GM18498 (cell line): Measurements from ENCODE around the gene PRSS2.

Experiments
- ATAC-seq: cut with Tn5 transposase; IDR thresholded peaks from one replicate; pipeline ENCODE4 v1.9.1; 2021; ENCODE audit warnings: mild to moderate bottlenecking, moderate library complexity; ENCODE audit not compliant: unreplicated experiment

Gene PRSS2

DNA sequence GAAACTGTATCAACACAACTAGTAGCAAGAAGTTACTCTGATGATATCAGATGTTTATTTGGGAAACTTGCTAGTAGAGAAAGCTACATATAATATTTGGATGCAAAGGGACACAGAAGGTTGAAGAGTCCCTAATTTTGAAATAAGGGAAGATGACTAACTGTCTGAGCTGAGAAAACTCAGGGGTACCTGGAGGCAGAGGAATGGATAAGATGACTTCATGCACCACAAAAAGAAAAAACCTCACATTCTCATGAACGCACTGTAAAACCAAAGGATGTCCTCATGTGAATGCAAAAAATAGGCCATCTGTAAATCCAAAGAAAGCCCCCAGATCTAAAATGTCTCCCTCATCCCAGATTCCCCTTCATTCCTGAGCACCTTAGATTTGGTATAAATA lies 29.3 kb downstream of the PRSS2 start:
- no peak for ATAC-seq

GRCh38 chr7:142800699-142801260 lies 30.0 kb downstream of the PRSS2 start:
- no peak for ATAC-seq

DNA sequence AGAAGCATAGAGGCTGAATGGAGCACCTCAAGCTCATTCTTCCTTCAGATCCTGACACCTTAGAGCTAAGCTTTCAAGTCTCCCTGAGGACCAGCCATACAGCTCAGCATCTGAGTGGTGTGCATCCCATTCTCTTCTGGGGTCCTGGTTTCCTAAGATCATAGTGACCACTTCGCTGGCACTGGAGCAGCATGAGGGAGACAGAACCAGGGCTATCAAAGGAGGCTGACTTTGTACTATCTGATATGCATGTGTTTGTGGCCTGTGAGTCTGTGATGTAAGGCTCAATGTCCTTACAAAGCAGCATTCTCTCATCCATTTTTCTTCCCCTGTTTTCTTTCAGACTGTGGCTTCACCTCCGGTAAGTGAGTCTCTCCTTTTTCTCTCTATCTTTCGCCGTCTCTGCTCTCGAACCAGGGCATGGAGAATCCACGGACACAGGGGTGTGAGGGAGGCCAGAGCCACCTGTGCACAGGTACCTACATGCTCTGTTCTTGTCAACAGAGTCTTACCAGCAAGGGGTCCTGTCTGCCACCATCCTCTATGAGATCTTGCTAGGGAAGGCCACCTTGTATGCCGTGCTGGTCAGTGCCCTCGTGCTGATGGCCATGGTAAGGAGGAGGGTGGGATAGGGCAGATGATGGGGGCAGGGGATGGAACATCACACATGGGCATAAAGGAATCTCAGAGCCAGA lies 31.0 kb downstream of the PRSS2 start:
- ATAC-seq: no peak

- no peak for ATAC-seq
Measured at GRCh38 chr7:142802301-142802700, 31.5 kb downstream of the PRSS2 start.

DNA sequence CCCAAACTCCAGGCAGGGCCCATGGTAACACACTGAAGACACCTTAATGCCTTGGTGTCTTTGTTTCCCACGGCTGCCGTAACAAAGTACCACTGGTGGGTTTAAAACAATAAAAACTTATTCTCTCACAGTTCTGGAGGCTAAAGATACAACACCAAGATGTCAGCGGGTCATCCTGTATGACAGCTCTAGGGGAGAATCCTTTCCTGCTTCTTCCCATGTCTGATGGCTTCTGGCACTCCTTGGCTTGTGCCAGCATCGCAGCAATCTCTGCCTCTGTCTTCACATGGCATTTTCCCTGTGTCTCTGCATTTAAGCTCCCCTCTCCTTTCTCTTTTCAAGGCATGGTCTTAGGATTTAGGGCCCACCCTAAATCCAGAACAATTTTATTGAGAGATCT lies 33.1 kb downstream of the PRSS2 start:
- ATAC-seq: no peak

DNA sequence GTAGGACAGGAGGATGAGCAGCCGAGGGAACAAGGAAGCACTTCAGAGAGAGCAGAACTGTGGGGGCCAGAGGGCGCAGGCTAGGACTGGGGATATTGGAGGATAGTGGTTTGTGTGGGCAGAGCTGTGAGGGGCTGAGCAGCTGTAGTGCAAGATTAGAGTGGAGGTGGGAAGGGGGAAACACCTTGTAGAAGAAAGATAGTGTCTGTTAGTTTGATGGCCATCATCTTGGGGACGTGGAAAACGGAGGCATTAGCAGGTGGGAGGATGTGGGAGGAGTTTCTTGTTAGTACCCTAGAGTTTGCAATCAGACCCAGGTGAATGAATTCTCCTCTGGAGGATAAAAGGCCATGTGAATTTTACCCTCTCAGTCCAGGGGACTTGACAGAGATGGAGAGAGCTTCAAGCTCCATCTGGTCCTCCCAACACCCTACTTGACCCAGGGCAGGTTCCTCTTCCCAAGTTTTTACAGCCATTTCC lies 34.0 kb downstream of the PRSS2 start:
- ATAC-seq: no peak

DNA sequence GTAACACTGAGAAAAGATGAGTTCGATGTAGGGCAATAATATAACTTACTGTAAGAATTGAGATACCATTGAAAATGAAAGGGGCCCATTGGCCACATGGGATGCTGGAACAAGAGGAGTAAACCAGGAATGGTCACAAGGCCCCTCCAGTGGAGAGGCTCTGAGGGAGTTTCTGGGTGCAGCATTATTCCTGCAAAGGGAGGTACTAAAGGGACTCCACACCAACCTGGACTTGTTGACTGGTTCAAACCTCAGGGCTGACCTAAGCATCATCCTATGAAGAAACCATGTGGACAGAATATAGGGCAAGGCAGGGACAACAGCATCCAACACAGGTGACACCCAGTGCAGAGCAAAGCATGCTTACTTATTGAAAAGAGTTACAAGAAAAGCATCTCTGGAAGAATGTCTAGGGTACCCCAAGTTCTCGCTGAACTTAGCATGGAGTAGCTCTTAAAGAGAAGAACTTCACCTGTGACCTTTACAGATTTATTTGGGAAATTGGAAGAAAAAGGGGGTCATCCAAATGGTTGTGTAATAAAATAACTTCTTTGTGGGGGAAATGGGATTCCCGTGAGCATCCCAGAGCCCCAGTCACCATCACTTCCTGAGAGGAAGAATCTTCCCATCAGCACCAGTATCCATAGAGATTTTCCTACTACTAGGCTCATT lies 34.7 kb downstream of the PRSS2 start:
- no peak for ATAC-seq

DNA sequence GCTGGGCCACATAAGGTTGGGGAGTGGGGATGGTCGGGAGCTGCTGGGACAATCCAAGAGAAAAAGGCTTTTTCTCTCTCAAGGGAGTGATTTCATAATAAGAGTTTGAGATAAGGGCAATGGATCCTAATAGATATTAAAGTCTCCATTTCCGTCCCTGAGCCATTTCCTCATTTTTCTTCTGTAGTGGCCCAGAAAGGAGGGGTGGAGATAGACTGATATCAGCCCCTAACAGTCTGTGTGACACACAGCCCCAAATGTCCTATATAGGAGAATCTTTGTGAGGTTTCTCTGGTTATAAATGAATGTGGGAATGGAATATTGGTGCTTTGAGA lies 35.2 kb downstream of the PRSS2 start:
- no peak for ATAC-seq

DNA sequence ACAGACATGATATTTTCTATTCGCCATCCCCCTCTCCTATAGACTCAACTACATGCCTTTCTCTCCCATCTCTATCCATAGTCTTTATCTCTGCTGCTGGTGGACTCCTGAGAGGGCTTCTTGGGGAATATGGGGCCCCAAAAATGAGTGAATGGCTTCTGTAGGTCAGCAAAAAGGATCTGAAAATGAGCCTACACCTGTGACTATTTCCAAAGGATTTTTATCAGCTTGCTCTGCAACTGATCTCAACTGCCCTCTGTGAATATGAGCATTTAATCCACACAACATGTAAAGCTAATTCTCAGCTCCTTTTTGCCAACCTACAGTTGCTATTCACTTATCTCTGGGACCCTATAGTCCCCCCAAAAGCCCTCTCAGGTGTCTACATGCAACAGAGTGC lies 36.2 kb downstream of the PRSS2 start:
- no peak for ATAC-seq

DNA sequence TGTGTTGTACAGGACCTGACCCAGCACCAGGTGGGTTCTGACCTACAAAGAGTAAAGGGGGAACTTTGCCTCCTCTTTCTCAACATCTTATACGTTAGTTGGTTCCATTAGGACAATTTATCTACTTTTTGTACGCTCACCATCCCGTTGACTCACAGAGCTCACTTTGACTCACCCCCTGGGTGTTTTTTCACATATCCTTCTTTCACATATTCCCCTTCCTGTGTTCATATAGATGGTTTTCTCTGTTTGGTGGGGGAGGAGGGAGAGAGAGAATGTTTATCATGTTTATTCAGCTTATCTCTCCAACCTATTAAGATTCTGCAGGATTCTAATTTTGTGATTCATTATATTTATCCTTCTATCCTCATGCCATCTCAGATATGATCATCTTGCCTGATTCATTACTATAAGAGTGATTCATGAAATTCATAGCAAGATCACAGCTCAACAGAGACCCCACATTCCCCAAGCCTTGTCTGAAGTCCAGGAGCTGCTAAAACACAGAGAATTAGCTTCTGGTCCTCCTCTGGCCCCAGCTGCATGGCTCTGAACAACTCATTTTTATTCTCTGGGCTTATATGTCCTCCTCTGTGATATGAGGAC lies 37.2 kb downstream of the PRSS2 start:
- ATAC-seq: peak; percentile 13

DNA sequence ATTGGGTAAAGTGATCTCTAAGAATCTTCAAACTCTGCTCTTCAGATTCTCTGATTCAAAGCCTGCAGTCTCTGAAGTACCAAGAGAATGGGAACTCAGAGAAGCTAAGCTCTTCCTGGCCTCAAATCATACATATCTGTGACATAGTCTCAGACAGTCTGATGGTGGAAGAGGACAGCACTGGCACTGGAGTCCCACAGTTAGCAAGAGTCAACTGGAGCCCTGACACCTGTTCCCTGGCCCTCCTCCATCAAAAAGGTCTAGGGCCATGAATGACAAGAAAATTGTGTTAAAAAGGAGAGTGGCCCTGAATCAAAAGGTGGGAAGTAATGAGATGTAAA lies 37.7 kb downstream of the PRSS2 start:
- ATAC-seq: peak; percentile 36

GRCh38 chr7:142808802-142809583 lies 38.2 kb downstream of the PRSS2 start:
- peak; percentile 93 for ATAC-seq

GRCh38 chr7:142809671-142810070 lies 38.9 kb downstream of the PRSS2 start:
- no peak for ATAC-seq

DNA sequence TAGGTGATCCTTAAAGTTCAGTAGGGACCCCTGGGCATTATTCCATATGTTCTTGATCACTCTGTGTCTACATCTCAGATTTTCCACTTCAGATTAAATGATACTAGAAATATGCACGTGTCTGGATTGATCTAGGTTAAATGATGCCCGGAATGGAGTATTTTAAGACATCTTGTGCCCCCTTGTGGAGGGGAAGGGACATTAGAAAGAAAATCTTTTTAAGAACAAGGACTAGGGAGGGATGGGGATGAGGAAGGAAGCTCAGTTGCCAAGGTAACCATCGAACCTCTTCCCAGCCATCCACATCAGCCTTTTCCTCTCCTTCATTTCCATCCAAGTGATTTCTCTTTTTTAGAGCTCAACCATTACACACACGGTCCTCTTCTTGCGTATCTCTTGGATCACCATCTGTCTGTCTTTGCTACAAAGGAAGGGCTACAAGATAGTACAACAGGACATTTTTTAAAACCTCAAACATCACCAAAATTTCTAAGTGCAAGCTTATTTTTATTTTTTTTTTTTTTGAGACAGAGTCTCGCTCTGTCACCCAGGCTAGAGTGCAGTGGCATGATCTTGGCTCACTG lies 40.5 kb downstream of the PRSS2 start:
- no peak for ATAC-seq

DNA sequence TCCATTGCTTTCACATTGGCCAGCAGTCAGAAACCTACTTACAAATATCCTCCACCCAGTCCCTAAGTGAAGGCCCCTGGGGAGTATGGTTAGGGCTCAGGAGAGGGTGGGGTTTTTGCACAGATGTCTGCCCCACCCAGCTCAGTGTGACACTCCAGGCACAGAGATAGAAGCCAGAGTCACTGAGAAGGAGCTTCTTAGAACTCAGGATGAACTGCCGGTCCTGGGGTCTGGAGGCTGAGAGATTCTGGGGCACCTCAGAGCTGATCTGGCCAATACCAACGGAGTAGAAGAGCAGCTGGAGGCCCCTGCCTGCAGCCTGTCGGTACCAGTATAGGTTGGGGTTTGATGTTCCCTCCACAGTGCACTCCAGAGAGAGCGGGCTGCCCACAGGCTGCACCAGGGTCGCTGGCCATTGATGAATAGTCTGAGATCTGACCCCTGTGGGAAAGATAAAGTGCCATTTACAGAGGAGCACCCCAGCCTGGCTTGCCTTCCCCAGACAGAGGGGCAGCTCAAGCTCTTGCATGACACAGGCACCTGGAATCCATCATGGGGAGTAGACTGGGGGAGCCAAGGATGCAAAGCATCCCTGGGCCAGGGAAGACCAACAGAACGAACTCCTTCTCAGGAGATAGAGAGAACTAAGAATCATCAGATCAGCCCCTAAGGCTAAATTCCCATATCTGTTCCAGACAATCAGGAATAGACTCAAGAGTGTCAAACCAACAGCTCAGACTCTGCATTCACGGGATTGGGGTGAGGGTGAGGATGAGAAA lies 41.9 kb downstream of the PRSS2 start:
- ATAC-seq: no peak

GRCh38 chr7:142813226-142813625 lies 42.5 kb downstream of the PRSS2 start:
- ATAC-seq: no peak

GRCh38 chr7:142813699-142814098 lies 42.9 kb downstream of the PRSS2 start:
- ATAC-seq: no peak

DNA sequence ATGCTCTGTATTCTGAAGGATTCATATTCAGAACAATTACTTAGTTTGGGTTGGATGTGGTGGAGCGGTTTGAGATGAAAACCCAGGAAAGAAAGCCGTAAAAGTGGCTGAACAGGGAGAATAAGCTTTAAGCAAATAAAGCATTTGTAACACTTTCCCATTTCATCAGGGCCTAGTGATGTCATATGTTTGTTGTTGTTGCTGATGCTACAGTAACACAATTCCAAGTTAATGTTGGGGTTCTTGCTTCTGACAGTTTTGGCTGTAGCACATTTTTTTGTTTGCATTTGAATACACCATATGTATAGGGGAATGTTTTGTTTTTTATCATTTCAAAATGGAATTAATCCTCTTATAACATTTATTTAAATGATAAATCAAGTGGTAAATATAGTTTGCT lies 43.7 kb downstream of the PRSS2 start:
- no peak for ATAC-seq

DNA sequence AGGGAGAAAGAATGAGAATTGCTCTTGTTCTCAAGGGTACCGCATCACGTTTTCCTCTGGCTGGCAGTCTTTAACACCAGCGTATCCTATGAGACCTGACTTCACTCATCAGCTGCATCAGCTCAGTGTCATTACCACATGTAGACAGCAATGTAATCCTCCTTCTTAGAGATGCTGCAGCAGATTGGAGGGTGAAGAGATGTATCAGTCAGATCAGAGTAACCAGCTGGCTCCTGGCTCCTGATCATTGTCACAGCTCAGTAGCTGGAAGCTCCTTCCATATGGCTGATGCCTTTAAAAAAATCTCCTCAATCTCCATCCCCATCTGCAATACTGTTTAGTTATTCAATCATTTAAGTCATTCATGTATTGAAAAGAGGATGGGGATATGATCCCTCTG lies 44.4 kb downstream of the PRSS2 start:
- ATAC-seq: no peak

GRCh38 chr7:142817506-142817905 lies 46.7 kb downstream of the PRSS2 start:
- ATAC-seq: no peak
